Measurements from ENCODE around the gene XPNPEP2.
A peak's percentile ranks its signal among the peaks of the same experiment; 100 is the strongest.

Gene XPNPEP2

GRCh38 chrX:129750971-129751370, 12.2 kb downstream of the XPNPEP2 start:
- DNase-seq (ENCODE audit: low spot score) = no peak

- no peak for DNase-seq (ENCODE audit: low spot score)
Observed at GRCh38 chrX:129754056-129755024, 15.6 kb downstream of the XPNPEP2 start.

- no peak for DNase-seq (ENCODE audit: low spot score)
Observed at GRCh38 chrX:129755779-129756650, 17.2 kb downstream of the XPNPEP2 start.

- peak; percentile 72 for DNase-seq (ENCODE audit: low spot score)
Observed at GRCh38 chrX:129759576-129760061, 20.8 kb downstream of the XPNPEP2 start.

- DNase-seq (ENCODE audit: low spot score) = no peak
Observed at GRCh38 chrX:129760155-129760554, 21.4 kb downstream of the XPNPEP2 start.

- DNase-seq (ENCODE audit: low spot score) = no peak
Observed at GRCh38 chrX:129760981-129761380, 22.2 kb downstream of the XPNPEP2 start.

- DNase-seq (ENCODE audit: low spot score) = no peak
Observed at GRCh38 chrX:129761596-129761995, 22.8 kb downstream of the XPNPEP2 start.

- no peak for DNase-seq (ENCODE audit: low spot score)
Observed at GRCh38 chrX:129762448-129762847, 23.7 kb downstream of the XPNPEP2 start.

- DNase-seq (ENCODE audit: low spot score) = no peak
Observed at GRCh38 chrX:129763666-129764065, 24.9 kb downstream of the XPNPEP2 start.

- no peak for DNase-seq (ENCODE audit: low spot score)
Observed at GRCh38 chrX:129768186-129768585, 29.4 kb downstream of the XPNPEP2 start.

GRCh38 chrX:129768586-129769466, 30.0 kb downstream of the XPNPEP2 start:
- DNase-seq (ENCODE audit: low spot score) = no peak

- no peak for DNase-seq (ENCODE audit: low spot score)
Observed at GRCh38 chrX:129769467-129770154, 30.8 kb downstream of the XPNPEP2 start.

GRCh38 chrX:129771266-129771995, 32.7 kb downstream of the XPNPEP2 start:
- DNase-seq (ENCODE audit: low spot score) = no peak

- peak; percentile 44 for DNase-seq (ENCODE audit: low spot score)
Observed at GRCh38 chrX:129772796-129773431, 34.1 kb downstream of the XPNPEP2 start.

GRCh38 chrX:129773649-129774458, 35.1 kb downstream of the XPNPEP2 start:
- no peak for DNase-seq (ENCODE audit: low spot score)

GRCh38 chrX:129777218-129778030, 38.6 kb downstream of the XPNPEP2 start:
- DNase-seq (ENCODE audit: low spot score) = peak; percentile 23

- DNase-seq (ENCODE audit: low spot score) = no peak
Observed at GRCh38 chrX:129779086-129779672, 40.4 kb downstream of the XPNPEP2 start.

- DNase-seq (ENCODE audit: low spot score) = peak; percentile 23
Observed at GRCh38 chrX:129779747-129780146, 41.0 kb downstream of the XPNPEP2 start, which contains the start of gene SASH3. SASH3 (plus strand) TSS chrX:129779949; CDS start chrX:129780098, 149 bp downstream.

All from globus pallidus (tissue), 1 donor.